HG03442 (cell line): Measurements from ENCODE around the gene UNC13A.

Source experiments
- ATAC-seq: cut with Tn5 transposase; IDR thresholded peaks from one replicate; pipeline ENCODE4 v1.9.1; 2021; ENCODE audit warnings: mild to moderate bottlenecking, moderate library complexity; ENCODE audit not compliant: unreplicated experiment

Gene UNC13A

DNA sequence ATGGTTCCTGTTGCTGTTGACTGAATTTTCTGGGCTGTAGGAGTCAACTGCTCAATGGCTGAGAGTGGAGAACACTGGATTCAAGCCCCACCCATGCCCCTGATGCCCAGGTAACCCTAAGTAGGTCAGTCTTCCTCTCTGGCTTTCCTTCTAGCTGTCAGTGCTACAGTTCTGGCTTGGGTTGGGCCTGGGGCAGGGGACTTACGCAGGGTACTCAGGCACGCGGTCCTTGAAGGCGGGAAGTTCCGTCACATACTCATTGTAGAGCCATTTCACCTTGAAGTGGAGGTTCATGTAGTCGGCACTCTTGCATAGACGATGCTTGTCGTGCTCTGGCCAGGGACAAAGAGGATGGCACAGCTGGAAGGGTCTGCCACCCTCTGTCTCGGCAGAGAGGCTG, 55.6 kb downstream of the UNC13A start:
- no peak for ATAC-seq

DNA sequence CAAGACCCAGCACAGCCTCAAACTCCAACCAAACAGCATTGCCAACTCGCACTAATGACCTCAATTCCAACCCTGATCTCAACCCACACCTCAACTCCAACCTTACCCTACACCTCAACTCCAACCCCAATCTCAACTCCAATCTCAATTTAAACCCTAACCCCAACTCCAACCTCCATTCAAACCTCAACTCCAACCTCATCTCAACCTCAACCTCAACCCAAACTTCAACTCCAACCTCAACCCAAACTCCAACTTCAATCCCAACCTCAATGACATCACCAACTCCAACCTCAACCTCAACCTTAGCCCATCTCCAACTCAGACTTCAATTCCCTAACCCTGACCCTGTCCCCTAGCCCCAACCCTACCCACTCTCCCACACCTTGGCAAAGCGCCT, 58.4 kb downstream of the UNC13A start:
- no peak for ATAC-seq

DNA sequence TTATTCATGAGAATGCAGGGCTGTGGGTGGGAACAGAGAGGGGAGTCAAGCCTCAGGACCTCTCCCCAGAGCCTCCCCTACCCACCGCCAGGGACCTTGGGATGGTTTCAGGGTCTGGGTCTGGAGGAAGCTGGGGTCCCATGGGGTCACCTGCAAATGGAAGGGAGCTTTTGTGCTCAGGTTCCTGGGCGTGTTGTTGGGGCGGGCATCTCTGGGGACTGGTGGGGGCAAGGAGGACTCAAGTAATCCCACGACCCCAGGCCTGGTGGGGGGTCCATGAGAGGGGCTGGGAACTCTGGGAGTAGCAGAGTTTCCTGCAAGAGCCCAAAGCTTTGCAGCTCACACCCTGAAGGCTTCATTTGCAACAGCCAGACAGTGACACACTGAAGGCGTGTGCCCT, 60.2 kb downstream of the UNC13A start:
- no peak for ATAC-seq

DNA sequence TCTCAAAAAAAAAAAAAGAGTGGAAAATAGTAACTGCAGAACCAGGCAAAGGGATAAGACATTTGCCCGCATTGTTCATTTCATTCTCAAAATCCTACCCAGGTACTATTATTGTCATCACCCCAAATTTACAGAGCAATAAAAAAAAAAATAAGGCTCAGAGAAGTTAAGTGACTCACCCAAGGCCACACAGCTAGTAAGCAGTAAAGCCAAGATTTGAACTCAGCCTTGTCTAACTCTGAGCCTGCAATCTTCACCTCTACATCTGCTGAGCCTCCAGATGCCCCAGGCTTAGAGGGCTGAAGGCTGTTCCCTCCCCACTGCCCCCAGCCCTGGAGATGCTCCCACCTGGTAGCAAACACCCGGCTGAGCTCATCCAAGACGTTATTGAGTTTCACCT, 61.0 kb downstream of the UNC13A start:
- no peak for ATAC-seq

DNA sequence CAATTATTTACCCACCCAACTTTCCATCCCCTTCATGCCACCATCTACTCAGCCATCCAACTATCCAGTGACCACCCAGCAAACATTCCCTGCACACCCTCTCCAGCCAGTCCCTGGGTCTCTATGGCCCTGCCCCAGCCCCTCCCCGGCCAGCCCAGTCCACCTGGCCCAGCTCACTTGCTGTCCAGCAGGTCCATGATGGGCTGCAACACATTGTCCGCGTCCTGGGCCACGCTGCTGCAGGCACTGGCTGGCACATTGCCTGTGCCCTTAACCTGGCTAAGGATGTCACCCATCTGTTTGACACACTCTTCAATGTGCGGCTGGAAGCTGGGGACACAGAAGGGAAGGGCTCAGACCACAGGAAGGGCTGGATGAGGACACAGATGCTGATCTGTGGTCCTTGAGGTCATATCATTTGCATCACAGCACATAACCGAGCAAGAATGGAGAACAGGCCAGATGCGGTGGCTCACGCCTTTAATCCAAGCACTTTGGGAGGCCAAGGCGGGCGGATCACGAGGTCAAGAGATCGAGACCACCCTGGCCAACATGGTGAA, 61.6 kb downstream of the UNC13A start:
- no peak for ATAC-seq

DNA sequence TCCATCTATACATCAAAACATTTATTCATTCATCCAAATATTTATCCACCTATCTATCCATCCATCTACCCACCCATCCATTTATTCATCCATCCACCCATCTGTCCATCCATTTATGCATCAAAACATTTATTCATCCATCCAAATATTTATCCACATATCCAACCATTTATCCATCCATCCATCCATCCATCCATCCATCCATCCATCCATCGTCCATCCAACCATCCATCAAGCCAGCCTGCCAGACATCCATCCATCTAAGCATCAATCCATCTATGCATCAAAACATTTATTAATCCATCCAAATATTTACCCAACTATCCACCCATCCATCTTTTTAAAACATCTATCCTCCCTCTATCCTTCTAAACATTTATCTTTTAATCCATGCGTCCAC, 62.2 kb downstream of the UNC13A start:
- no peak for ATAC-seq

DNA sequence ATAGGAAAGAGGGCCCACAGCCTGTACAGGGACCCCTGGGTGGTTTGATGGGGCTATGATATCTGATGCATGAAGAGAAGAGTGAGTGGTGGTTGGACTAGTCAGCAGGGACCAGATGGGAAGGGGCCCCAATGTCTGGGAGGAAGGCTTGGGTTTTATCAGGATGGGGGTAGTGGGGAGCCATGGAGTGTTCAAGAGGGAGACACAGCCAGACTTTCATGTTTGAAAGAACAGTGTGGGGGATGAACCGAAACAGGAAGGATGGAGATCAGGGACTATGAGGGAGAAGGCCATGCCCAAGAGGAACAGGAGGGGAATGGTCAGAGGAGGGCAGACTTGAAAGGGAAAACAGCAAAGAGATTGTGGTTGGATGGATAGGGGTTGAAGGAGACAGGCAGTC, 63.1 kb downstream of the UNC13A start:
- ATAC-seq: no peak

DNA sequence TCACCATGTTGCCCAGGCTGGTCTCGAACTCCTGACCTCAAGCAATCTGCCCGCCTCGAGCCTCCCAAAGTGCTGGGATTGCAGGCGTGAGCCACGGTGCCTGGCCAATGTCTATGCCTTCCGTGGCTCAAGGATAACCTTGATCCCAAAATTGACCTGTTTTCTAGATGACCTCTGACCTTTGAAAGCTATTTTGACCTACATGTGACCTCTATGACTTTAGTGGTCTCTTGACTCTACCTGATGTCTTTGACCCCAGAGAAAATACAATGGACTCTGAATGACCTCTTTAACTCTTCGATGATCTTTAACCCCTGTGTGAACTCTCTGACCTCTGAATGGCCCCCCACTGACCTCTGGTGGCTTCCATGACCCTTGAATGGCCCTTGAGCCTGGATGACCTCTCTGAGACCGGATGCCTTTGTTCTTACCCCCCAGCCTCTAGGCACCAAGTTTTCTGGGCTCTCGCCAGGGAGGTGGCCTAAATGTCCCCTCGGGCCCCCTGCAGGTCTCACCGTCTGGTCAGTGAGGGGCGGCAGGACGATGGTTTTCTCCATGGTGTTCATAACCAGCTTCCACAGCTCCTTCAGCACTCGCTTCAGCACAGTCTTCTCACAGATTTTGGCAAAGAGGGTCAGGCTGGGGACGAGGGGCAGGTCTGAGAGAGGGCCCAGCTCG, 63.7 kb downstream of the UNC13A start:
- ATAC-seq: no peak

DNA sequence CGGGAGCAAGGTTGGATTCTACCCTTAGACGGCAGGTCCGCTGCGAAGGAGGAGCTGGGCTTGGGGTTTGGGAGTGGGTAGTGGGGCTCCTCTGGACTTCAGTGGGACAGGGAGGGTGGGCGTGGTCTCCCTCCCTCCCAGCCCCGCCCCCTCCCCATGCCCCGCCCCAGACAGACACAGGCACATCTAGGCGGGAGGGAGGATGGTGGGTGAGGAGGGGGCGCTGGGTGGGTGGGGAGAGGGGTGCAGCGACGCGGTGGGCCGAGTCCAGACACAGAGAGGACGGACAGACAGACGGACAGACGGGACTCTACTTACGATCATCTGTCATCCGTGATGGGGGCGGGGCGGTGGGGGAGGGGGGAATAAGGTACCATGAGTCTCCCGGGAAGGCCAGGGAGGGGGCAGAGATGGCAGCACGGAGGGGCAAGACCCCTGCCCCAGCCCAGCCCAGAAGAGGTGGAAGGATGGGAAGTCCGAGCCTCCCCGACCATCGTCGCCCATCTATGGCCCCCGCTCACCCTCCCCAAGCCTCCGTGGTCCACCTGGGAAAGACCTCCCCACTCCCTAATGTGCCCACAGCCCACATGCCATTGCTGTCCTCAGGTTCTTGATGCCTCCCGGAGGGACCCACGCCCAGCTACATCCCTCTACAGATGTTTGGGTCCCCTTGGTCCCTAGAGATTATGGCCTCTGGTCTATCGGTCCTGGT, 64.8 kb downstream of the UNC13A start:
- ATAC-seq: no peak

DNA sequence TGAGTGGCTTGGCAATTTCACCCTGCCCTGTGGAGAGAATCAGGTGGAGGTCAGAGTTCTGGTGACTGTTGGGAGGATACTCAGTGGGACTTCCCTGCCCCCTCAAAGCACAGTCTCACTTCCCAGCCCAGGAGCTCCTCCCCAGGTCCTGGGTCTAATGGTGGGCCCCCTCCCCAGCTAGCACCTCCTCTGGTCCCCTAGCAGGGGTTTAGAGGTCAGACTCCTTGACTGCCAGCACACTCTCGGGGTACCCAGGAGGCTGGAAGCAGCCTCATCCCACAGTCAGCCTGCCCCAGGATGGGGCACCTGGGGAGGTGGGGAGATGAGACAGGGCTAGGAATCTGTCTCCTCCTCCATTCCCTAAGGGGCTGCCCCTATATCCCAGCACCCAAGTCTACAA, 67.5 kb downstream of the UNC13A start:
- ATAC-seq: no peak

DNA sequence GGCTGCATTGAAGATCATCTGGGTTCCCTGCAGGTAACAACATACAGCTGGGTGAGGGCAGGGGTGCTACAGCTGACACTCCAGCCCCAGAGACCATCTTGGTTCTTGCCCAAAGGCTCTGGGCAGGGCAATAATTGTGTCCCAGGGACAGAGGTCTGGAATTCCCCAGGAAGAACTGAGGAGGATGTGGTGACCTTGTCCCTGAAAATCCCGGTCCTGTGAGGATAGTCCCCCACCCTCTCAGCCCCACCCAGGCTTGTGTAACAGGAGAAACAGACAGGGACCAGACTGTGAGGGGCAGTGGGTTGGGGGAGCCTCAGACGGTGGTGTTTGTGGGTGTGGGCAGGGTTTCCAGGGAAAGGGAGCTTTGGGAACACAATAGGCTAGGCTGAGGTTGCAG, 69.2 kb downstream of the UNC13A start:
- no peak for ATAC-seq

DNA sequence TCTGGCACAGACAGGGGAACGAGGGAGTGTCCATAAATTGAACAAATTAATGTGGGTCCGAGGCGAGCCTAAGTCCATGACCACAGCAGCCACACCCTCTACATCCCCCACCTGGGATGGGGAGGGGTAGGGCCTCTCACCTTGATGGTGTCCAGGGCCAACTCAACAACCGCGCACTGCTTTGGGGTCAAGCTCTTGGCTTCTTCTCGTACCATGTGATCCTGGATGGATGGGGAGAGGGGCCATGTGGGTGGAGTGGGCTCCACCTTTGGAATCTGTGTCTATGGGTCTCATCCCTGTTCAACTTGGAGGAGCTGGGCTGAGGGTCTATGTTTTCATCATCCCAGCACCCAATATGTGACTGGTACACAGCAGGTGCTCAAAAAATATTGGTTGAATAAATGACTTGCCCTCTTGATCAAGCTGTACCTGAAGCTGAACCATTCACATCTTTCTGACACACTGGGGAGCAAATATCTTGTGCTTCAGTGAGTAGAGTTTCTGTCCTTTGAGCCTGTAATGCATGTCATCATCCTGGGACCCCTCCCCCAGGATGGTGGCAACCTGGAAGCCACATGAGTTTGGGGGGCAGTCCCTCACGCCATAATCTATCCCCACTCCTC, 69.8 kb downstream of the UNC13A start:
- ATAC-seq: no peak

DNA sequence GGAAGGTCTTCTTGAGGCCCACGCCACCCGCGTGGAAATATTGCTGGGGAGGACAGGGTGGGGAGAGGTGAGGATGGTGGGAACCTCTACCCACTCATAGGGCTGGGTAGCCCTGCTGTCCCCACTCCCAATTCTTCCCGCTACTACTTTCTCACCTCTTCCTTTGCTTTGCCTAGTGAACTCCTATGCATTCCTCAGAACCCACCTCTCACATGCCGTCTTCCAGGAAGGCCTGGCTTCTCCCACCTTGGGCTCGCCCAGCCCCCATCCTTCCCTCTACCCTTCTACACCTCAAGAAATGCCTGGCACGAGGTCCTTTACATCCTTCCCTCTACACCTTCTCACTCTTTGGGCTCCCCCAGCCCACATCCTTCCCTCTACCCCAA, 70.4 kb downstream of the UNC13A start:
- no peak for ATAC-seq

DNA sequence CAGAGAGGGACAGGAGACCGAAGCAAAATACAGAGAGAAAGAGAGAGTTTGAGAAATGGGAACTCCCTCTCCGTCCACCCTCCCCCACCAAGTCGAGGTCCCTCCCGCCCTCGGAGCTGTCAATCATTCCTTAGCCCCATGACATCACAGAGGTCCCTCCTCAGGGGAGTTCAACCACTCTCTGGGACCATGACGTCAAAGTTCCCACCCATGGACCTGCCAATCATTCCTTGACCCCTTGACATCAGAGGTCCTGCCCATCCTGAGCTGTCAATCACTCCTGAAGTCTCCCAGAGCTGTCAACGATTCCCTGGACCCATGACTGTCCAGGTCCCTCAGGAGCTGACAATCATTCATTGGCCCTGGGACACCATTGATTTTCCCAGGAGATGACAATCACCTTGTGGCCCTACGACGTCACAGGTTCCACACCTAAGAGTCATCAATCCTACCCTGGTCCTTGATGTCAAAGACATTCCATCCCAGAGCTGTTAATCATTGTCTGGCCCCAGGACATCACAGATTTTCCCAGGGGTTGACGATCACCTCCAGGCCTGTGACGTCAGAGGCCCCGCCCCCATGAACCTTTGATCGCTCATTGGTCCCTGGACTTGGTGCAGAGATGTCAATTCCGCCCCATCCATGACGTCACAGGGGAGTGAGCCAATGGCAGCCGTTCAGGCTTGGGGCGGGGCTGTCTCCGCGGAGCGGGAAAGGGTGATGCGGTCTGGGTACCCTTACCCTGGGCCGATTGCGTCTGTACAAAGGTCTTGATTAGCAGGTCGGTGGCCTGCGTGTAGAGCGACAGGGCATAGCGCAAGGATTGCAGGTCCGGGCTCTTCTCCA, 71.0 kb downstream of the UNC13A start:
- no peak for ATAC-seq

DNA sequence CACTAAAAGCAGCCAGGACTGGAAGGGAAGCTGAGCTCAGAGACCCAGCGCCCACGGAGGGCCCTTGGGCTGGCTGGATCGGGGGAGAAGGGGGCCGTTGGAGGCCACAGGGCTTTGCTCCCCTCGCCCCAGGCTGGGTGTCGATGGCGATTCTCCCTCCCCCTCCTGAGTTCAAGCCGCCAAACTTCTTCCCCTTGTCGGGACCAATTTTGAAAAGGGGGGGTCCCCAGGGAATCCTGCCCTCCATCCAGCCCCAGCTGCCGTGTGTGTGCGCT, 71.5 kb downstream of the UNC13A start:
- no peak for ATAC-seq

DNA sequence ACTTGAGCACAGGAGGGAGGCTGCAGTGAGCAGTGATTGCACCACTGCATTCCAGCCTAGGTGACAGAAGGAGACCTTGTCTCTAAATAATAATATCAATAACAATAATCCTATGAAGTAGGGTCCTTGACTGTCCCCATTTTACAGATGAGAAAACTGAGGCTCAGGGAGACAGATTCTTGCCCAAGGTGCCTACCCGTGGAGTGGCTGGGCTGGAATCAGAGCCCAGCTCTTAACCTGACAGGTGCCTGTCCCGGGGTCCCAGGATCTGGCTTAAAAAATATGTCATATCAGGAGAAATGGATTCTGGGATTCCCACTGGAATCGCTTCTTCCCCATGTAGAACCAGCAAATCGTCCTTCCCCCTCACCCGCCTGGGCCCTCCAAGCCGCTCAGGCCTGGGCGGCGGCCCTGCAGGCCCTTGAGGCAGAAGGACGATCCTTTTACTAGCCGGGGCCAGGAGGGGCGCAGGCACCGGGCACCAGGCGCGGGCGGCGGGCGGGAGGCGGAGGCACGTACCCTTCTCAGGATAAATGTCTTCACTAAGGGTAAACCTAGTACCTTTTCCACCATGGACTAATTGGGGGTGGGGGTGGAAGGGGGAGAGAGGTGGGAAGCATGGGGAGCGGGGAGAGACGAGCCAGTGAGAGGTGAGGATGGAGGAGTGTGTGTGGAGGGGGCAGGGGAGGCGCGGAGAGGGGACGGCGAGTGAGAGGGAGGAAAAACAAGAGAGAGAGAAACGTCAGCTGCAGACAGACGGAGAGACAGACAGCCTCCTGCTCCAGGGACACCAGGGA, 72.1 kb downstream of the UNC13A start:
- no peak for ATAC-seq

DNA sequence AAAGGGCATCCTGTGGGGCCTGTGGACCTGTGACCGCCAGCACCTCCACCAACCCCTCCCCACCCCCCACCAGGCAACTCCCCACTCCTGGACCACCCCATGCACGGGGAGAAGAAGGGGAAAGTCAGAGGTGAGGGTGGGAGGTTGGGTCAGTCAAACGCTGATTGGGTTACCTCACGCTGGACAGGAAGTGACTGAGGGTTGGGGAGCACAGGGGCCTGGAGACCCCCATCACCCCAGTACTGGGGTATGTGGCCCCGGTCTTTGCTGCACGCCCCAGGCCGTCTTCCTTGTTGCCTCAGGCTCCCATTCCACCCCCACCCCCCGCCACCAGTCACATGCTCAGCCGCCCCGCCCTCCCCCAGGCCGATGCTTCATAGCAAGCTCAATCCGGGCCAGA, 73.7 kb downstream of the UNC13A start:
- no peak for ATAC-seq

DNA sequence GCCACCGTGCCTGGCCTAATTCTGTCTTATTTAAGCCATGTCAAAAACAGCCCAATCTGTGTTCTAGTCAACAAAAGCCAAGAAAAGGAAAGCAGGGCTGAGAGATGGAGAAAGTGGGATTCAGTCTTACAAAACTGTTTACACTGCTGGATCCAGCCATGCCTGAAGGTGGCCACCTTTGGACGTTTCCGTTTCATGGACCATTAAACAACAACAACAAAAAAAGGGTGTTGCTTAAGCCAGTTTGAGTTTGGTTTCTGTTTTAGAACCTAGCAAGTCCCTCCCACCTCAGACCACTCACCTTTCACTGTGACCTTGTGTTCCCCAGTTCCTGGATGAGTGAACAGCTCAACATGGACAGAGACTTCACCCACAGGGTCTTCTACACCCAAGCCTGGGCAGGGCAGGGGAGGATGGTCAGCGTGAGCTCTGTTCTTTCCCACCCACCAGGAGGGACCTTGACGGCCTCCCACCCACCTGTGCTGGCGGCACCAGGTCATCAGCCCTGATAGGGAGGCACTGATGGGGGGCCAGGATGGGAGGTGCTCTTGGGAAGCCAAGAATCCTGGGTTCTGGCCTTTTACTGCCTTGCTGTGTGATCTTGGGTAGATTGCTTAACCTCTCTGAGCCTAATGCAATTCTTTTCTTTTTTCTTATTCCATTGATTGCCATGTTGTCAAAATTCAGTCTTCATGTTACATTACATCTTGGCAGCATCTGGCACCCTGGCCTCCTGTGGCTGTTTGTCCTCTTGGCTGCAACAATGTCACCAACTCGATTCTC, 76.5 kb downstream of the UNC13A start:
- ATAC-seq: no peak

DNA sequence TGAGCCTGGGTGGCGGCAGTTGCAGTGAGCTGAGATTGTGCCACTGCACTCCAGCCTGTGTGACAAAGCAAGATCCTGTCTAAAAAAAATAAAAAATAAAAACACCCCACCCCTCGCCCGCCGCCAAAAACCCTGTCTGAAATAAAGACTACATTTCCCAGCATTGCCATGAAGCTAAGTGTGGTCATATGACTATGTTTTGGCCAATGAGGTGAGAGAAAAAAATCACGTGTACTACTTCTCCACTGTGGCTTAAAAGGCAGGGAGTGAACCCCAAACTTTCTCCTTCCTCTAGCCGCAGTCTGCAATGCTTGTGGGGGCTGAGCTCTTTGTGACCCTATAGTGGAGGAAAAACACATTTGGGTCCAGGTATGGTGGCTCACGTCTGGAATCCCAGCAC, 77.8 kb downstream of the UNC13A start:
- no peak for ATAC-seq

DNA sequence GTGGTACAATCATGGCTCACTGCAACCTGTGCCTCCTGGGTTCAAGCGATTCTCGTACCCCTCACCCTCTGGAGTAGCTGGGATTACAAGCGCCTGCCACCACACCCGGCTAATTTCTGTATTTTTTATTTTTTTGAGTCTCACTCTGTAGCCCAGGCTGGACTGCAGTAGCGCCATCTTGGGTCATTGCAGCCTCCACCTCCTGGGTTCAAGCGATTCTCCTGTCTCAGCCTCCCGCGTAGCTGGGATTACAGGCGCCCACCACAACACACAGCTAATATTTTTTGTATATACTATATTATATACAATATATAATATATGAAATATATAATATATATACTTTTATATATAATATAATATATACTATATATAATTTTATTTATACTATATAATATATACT, 80.2 kb downstream of the UNC13A start:
- ATAC-seq: no peak
